ENCODE data around the gene KIF2A. TPM values are rescaled to one million over a fixed set of nuclear protein-coding genes. Genes with fewer than 3 reads are reported as not detected.
A peak's percentile ranks its signal among the peaks of the same experiment; 100 is the strongest.

The KIF2A gene
- total RNA-seq, 1 donor from 2014 or later = 34.2 TPM

DNA sequence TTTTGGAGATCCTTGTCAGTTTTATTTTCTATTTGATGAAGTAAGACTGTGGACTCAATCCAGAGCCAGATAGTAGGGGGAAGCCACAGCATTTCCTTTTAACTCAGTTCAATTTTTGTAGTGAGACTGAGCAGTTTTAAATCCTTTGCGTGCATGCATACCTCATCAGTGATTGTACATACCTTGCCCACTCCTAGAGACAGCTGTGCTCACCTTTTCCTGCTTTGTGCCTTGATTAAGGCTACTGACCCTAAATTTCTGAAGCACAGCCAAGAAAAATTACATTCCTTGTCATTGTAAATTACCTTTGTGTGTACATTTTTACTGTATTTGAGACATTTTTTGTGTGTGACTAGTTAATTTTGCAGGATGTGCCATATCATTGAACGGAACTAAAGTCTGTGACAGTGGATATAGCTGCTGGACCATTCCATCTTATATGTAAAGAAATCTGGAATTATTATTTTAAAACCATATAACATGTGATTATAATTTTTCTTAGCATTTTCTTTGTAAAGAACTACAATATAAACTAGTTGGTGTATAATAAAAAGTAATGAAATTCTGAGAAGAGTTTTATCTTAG lies 79.9 kb downstream of the KIF2A start:
- peak; percentile 61 for DNase-seq (ENCODE audit: low read depth)
- H3K27me3 ChIP-seq (ENCODE audit: control insufficient read depth, insufficient read depth, low read length) = no peaks in the 10 kb centered on the region
- FAIRE-seq = no peak
- no peak overlapping the region for H3K4me3 ChIP-seq (ENCODE audit: low read depth, low read length)
- peaks cover 3% of the 10 kb centered on the region for H3K36me3 ChIP-seq (ENCODE audit: control insufficient read depth, insufficient read depth, low read length)
- no peak for TF ChIP-seq CTCF (IDR thresholded peaks at IDR 0.05; ENCODE audit: insufficient read depth, low read length, severe bottlenecking)

DNA sequence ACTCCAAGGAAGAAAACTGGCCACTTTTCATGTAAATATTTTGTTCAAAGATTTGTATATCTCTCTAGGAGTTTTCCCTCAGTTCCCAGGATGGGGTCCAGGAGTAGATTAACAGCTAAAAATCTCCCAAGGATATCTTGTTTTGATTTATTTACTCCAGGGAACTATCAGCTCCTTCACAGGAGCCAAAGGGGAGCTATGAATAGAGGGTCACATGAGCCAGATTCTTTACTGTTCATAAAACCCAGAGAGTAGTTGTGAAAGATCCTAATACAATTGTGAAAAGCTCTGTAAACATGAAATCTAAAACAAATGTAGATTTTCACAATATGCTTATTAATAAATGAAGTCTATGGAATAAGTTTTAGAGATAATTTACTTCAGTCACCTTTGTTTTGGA lies 80.8 kb downstream of the KIF2A start:
- FAIRE-seq (no peak), DNase-seq (ENCODE audit: low read depth) (no peak)
- TF ChIP-seq CTCF (IDR thresholded peaks at IDR 0.05; ENCODE audit: insufficient read depth, low read length, severe bottlenecking) = no peak
- Histone ChIP-seq H3K27me3 (ENCODE audit: control insufficient read depth, insufficient read depth, low read length) (no peaks in the 10 kb centered on the region), H3K36me3 (ENCODE audit: control insufficient read depth, insufficient read depth, low read length) (peaks cover 3% of the 10 kb centered on the region), H3K4me3 (ENCODE audit: low read depth, low read length) (no peak overlapping the region)

GRCh38 chr5:62395210-62395950 lies 89.4 kb downstream of the KIF2A start:
- no peak for TF ChIP-seq CTCF (IDR thresholded peaks at IDR 0.05; ENCODE audit: insufficient read depth, low read length, severe bottlenecking)
- Histone ChIP-seq H3K27me3 (ENCODE audit: control insufficient read depth, insufficient read depth, low read length) (no peaks in the 10 kb centered on the region), H3K36me3 (ENCODE audit: control insufficient read depth, insufficient read depth, low read length) (peaks cover 13% of the 10 kb centered on the region), H3K4me3 (ENCODE audit: low read depth, low read length) (no peak overlapping the region)
- DNase-seq (ENCODE audit: low read depth) (peak; percentile 36), FAIRE-seq (no peak)

DNA sequence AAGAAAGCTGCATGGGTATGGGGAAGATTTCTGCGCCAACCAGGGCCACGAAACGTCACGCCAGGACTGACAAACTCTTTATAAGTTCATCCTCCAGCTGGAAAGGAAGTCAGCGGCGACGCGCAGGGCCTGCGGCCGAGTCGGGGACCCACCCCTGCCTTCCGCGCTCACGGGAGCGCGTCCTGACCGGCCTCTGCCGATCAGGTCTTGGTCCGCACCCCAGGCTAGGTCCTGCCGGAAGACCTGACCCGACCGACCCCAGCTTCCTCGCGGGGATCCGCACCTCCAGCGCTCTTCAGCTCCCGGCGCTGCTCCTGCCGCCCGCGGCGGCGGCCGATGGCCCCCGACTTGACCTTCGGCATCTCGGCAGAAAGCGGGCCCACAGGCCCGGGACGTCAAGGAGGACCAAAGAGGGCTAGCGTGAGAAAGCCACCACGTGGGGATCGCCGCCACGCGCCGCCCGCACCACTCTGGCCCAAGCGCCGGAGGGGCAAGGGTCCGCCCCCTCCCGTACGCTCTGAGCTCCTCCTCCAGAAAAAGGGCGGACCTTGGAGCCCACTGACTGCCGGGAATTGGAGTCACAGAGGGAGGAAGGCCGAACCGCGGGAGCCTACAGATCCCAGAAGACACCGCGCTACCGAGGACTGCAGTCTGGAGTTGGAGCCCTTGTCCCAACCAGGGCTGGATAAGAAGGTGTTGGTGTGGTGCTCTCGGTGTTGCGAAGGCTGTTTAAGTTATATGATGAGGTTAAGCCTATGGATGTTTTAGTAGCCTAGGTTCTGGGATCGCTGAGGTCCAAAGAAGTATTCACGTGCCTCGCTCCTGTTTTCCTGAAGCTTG lies 97.6 kb downstream of the KIF2A start, which contains the start of gene DIMT1:
DIMT1 (minus strand) TSS at position 495 of the 840 bp plus-strand sequence; CDS start at position 362, 133 bp downstream.
- H3K27me3 ChIP-seq (ENCODE audit: control insufficient read depth, insufficient read depth, low read length) = no peaks in the 10 kb centered on the region
- H3K36me3 ChIP-seq (ENCODE audit: control insufficient read depth, insufficient read depth, low read length) = peaks cover 4% of the 10 kb centered on the region
- FAIRE-seq (peak; percentile 13), DNase-seq (ENCODE audit: low read depth) (peak; percentile 94)
- TF ChIP-seq CTCF (IDR thresholded peaks at IDR 0.05; ENCODE audit: insufficient read depth, low read length, severe bottlenecking) = no peak
- peak within 1 kb of the TSS; percentile 89 for H3K4me3 ChIP-seq (ENCODE audit: low read depth, low read length)

- H3K27me3 ChIP-seq (ENCODE audit: control insufficient read depth, insufficient read depth, low read length) = no peaks in the 10 kb centered on the region
- no peaks in the 10 kb centered on the region for H3K36me3 ChIP-seq (ENCODE audit: control insufficient read depth, insufficient read depth, low read length)
- no peak for TF ChIP-seq CTCF (IDR thresholded peaks at IDR 0.05; ENCODE audit: insufficient read depth, low read length, severe bottlenecking)
- peak; percentile 80 for FAIRE-seq
- H3K4me3 ChIP-seq (ENCODE audit: low read depth, low read length) = peak within 1 kb of the TSS; percentile 63
- peak; percentile 98 for DNase-seq (ENCODE audit: low read depth)
Measured at GRCh38 chr5:62412549-62413329, 106.7 kb downstream of the KIF2A start, which contains the start of gene IPO11. Gene IPO11, plus strand, starts transcription at chr5:62412763. Its CDS starts 24,517 bp downstream, at chr5:62437280.
